ENCODE results near the gene HTR1E. TPM values are rescaled to one million over a fixed set of nuclear protein-coding genes. Genes with fewer than 3 reads are reported as not detected.
A peak's percentile ranks its signal among the peaks of the same experiment; 100 is the strongest.

The HTR1E gene
- total RNA-seq, 2 experiments from 2014 or later: not detected

DNA sequence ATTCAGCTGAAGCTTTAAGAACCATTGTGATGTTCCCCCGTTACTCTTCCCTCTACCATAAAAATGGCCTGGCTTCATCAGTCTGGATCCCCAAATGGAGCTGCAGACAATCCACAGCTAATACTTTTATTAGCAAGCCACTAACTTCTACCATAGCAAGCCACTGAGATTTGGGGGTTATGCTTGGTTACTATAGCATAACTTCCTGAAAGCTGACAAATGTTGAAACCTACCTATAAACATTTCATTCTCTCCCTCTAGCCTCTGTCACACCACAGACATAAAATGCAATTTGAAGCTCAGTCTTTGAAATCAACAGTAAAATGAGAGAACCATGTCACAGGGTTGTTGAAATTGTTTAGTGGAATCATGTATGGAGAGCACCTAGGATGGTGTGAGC lies 3.0 kb upstream of the HTR1E start:
- Mint-ChIP-seq H3K9me3 (peaks cover 3% of the 10 kb centered on the region), H3K4me1 (ENCODE audit: low read depth) (no peaks in the 10 kb centered on the region), H3K36me3 (ENCODE audit: low read depth) (no peaks in the 10 kb centered on the region), H3K27me3 (peaks cover 22% of the 10 kb centered on the region), H3K27ac (no peak overlapping the region), H3K4me3 (no peak overlapping the region)
- TF ChIP-seq, protein P1, sequence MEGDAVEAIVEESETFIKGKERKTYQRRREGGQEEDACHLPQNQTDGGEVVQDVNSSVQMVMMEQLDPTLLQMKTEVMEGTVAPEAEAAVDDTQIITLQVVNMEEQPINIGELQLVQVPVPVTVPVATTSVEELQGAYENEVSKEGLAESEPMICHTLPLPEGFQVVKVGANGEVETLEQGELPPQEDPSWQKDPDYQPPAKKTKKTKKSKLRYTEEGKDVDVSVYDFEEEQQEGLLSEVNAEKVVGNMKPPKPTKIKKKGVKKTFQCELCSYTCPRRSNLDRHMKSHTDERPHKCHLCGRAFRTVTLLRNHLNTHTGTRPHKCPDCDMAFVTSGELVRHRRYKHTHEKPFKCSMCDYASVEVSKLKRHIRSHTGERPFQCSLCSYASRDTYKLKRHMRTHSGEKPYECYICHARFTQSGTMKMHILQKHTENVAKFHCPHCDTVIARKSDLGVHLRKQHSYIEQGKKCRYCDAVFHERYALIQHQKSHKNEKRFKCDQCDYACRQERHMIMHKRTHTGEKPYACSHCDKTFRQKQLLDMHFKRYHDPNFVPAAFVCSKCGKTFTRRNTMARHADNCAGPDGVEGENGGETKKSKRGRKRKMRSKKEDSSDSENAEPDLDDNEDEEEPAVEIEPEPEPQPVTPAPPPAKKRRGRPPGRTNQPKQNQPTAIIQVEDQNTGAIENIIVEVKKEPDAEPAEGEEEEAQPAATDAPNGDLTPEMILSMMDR (IDR thresholded peaks at IDR 0.05): no peak
- no peak for ATAC-seq
- intact Hi-C loops (cut with micrococcal nuclease): no loop called here
- POLR2A ChIA-PET: interaction anchor here (1.4 kb wide), 1 partner anchor 9 kb away, joined by 3 read pairs; no protein-coding TSS in a partner anchor
- DNase-seq: no peak
- CTCF ChIA-PET: interaction anchor here (1.8 kb wide), 1 partner anchor 22 kb away, joined by 3 read pairs; no protein-coding TSS in a partner anchor

DNA sequence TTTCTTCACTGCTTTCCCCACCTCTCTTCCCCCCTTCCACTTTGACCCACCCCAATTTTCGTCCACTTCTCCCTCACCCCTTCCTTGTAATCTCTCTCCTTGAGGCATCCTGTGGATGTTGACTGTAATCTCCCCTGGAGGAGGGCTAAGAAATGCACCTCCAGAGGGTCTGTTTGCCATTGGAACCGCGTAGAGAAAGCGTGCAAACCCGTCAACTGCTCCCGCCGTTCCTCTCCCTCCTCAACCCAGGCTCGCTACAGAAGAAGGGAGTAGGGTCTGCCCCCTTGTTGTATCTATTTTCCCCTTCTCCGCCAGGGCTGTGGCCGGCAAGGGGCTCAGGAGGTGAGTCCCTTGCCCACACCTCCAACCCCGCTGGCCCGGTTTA lies 502 bp upstream of the HTR1E start:
- TF ChIP-seq, protein P1 (IDR thresholded peaks at IDR 0.05): peak; percentile 22
- no peak for ATAC-seq
- CTCF ChIA-PET: interaction anchor here (1.0 to 1.1 kb wide), 2 partner anchors 16 to 78 kb away, joined by 3 read pairs; no protein-coding TSS in a partner anchor
- H3K36me3 Mint-ChIP-seq (ENCODE audit: low read depth): no peaks in the 10 kb centered on the region
- POLR2A ChIA-PET: no interaction called here
- no peak overlapping the region for H3K4me3 Mint-ChIP-seq
- no peak overlapping the region for H3K27ac Mint-ChIP-seq
- no peaks in the 10 kb centered on the region for H3K9me3 Mint-ChIP-seq
- no peaks in the 10 kb centered on the region for H3K4me1 Mint-ChIP-seq (ENCODE audit: low read depth)
- H3K27me3 Mint-ChIP-seq: peaks cover 32% of the 10 kb centered on the region
- intact Hi-C loops (cut with micrococcal nuclease): no loop called here
- no peak for DNase-seq

DNA sequence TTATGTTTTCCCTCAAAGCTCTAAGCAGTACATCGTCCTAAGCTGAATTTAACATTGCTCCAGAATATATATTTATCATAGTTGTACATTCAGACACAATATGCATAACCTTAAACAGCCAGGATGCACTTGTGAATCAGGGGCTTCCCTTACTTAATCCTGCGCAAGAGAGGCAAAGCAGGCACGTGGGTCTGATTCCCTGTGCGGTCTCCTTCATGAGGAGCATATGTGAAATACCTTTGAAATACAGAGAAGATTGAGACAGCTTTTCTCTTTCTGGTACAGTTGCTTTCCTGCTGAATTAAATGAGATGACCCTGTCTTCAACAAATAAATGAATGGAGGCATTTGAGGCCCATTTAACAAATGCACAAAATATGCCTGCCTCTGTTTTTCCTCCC lies 1.5 kb downstream of the HTR1E start:
- no peak overlapping the region for H3K27ac Mint-ChIP-seq
- TF ChIP-seq, protein P1 (IDR thresholded peaks at IDR 0.05): no peak
- H3K4me1 Mint-ChIP-seq (ENCODE audit: low read depth): no peaks in the 10 kb centered on the region
- peaks cover 32% of the 10 kb centered on the region for H3K27me3 Mint-ChIP-seq
- DNase-seq (no peak), ATAC-seq (no peak)
- H3K36me3 Mint-ChIP-seq (ENCODE audit: low read depth): no peaks in the 10 kb centered on the region
- ChIA-PET POLR2A (no interaction called here), CTCF (no interaction called here)
- intact Hi-C loops (cut with micrococcal nuclease): no loop called here
- H3K9me3 Mint-ChIP-seq: no peaks in the 10 kb centered on the region
- H3K4me3 Mint-ChIP-seq: no peak overlapping the region

DNA sequence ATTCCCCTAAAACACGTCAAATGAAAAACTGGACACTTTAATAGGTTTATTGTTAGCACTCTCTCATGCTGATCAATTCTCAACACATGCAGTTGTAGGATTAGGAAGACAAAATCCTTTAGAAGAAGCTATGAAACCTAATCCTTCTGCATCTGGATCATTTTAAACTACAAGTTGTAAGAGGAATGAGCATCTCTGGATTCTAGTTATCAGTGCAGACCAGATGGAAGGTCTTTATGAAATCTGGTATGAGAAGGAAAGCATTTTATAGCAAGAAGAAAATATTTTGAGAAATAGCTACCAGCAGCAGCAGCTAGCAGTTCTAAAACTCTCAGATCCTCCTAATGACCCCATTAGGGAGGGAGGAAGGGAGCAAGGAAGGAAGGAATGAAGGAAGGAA lies 4.1 kb downstream of the HTR1E start:
- CTCF ChIA-PET: interaction anchor here (1.4 kb wide), 1 partner anchor 137 kb away, joined by 3 read pairs; no protein-coding TSS in a partner anchor
- peaks cover 25% of the 10 kb centered on the region for H3K27me3 Mint-ChIP-seq
- no peaks in the 10 kb centered on the region for H3K36me3 Mint-ChIP-seq (ENCODE audit: low read depth)
- no peak overlapping the region for H3K27ac Mint-ChIP-seq
- H3K9me3 Mint-ChIP-seq: no peaks in the 10 kb centered on the region
- intact Hi-C loops (cut with micrococcal nuclease): no loop called here
- POLR2A ChIA-PET: interaction anchor here (0.6 kb wide), 1 partner anchor 46 kb away, joined by 3 read pairs; no protein-coding TSS in a partner anchor
- DNase-seq (no peak), ATAC-seq (no peak)
- H3K4me3 Mint-ChIP-seq: no peak overlapping the region
- no peaks in the 10 kb centered on the region for H3K4me1 Mint-ChIP-seq (ENCODE audit: low read depth)
- TF ChIP-seq, protein P1 (IDR thresholded peaks at IDR 0.05): no peak

DNA sequence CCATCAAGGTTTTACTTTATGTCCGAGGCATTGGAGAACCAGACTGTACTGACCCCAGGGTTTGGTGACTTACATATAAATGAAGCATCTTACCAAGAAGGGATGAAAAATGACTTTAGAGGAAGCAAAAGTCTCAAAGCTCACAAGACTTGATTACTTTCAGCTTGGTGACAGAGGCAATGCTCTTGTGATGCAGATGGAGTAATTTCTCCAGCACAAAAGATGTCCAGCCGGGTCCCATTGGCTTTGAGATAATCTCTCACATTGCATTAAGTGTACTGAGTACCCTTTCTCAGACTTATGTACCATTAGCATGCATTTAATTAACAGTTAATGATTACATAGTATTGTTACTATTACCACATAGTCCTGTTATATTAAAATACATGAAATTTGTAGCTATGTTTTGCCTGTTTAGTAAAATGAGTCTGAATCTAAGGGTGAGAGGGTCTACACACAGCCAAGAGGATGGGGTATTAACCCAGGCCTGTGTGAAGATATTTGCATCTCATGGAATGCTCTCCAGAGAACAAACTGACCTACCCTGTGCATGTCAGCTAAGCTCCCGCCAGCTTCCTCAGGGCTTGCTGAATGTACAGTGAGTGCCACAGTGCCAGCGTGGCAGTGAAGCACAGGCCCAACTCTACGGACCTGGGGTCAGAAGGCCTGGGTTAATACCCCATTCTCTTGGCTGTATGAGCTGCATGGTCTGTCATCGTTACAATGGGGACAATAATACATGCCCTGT lies 5.6 kb downstream of the HTR1E start:
- intact Hi-C loops (cut with micrococcal nuclease): no loop called here
- no peaks in the 10 kb centered on the region for H3K9me3 Mint-ChIP-seq
- ChIA-PET CTCF (no interaction called here), POLR2A (interaction anchor here (1.4 kb wide), 1 partner anchor 8 kb away, joined by 3 read pairs; no protein-coding TSS in a partner anchor)
- H3K27ac Mint-ChIP-seq: no peak overlapping the region
- H3K4me3 Mint-ChIP-seq: no peak overlapping the region
- H3K27me3 Mint-ChIP-seq: peaks cover 13% of the 10 kb centered on the region
- no peaks in the 10 kb centered on the region for H3K4me1 Mint-ChIP-seq (ENCODE audit: low read depth)
- ATAC-seq (no peak), DNase-seq (no peak)
- TF ChIP-seq, protein P1 (IDR thresholded peaks at IDR 0.05): no peak
- no peaks in the 10 kb centered on the region for H3K36me3 Mint-ChIP-seq (ENCODE audit: low read depth)

Measured in activated CD8-positive, alpha-beta T cell treated with anti-CD3 and anti-CD28 coated beads for 36 hours (primary cell).